Measurements from ENCODE around the gene DCTN4. TPM values are rescaled to one million over a fixed set of nuclear protein-coding genes. Genes with fewer than 3 reads are reported as not detected.
"Not testable (repeated sequence)": the region's sequence is repeated elsewhere in the genome, so short reads cannot be mapped to it uniquely, and the experiment has no call there.

DCTN4 gene
- total RNA-seq, 1 experiment from 2014 or later = 47.0 TPM

DNA sequence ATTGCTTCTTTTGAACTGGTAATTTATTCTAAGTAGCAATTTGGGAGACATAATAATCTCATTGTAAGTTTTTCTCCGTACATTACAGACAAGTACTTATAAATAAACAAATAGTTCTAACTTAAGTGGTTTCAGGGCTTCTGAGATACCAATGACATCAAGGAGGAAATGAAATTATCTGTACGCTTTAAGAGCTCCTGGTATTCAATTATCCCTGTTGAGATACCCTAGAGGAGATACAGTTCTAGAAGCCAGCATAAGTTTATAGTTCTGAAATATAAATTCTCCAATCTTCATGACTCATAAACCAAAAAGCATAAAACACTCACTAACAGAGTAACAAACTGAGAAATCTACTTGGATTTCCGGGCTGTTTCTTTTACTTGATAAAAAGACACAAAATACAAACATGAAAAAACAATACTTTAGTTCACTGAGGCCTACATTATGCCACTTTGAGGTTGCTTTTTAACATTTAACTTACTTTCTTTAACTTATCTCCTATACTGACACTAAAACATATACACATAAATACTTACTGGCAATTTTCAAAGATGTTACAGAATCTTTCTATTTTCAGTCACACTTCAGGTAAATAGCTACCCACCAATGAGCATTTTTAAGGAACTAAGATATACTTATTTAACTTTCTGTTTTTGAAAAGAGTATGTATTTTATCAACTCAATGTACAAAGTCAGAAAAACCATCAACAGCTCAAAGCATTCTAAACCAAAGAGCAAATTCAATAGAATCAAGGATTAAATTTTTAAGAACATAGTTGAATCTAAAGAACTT lies 7.5 kb downstream of the DCTN4 start:
- in situ Hi-C loops (cut with HindIII; ENCODE audit: low sequenced_read_pairs) = loop anchor here (5.0 kb wide), 1 partner anchor 36 kb away; no protein-coding TSS in a partner anchor
- no peak for DNase-seq (ENCODE audit: low spot score)

DNA sequence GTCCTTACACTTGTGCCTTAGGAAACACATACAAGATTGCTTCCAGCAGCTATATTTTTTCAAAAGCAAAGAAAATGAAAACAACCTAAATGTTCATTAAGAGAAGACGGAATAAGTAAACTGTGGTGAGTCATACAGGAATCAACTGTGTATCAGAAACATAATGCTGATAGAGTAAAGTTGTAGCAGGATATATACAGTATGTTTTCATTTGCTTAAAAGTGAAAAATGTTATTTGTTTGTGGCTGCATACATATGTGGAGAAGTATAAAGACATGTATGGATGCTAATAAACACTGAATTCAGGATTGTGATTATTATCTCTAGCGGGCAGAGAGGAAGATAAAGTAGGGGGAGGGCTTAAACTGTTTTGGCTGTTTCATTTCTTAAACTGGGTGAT lies 8.3 kb downstream of the DCTN4 start:
- in situ Hi-C loops (cut with HindIII; ENCODE audit: low sequenced_read_pairs) = loop anchor here (5.0 kb wide), 1 partner anchor 37 kb away; no protein-coding TSS in a partner anchor
- no peak for DNase-seq (ENCODE audit: low spot score)

- in situ Hi-C loops (cut with HindIII; ENCODE audit: low sequenced_read_pairs); DNase-seq (ENCODE audit: low spot score): not testable (repeated sequence)
Observed at GRCh38 chr5:150743142-150743488, 15.7 kb downstream of the DCTN4 start.

DNA sequence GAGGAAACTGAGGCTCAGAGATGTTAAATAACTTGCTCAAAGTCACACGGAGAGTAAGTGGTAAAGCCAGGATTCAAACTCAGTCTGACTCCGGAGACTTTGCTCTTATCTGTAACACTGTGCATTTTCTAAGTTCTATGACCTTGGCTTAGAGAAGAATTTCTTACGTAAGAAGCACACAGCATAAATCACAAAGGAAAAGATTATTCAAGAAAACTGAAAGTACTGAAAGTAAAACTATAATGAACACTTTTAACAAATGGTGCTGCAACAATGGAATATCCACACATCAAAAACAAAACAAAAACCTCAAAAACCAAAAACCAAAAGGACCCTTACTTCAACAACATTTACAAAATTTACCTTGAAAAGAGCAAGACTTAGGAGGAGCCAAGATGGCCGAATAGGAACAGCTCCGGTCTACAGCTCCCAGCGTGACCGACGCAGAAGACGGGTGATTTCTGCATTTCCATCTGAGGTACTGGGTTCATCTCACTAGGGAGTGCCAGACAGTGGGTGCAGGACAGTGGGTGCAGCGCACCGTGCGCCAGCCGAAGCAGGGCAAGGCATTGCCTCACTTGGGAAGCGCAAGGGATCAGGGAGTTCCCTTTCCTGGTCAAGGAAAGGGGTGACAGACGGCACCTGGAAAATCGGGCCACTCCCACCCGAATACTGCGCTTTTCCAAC lies 16.2 kb downstream of the DCTN4 start:
- DNase-seq (ENCODE audit: low spot score); in situ Hi-C loops (cut with HindIII; ENCODE audit: low sequenced_read_pairs): not testable (repeated sequence)

DNA sequence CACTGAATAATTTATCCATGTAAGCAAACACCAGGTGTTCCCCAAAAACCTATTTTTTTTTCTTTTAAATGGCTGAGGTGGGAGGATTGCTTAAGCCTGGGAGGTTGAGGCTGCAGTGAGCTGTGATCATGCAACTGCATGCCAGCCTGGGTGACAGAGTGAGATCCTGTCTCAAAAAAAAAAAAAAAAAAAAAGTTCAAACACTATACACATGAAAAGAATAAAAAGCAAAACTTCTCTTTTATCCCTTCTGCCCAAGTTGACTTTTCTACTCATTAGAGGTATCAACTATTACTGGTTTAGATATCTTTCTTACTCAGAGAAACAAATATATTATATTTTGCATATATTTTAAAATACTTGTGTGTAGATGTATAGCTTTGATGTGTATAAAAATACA lies 17.8 kb downstream of the DCTN4 start:
- no peak for DNase-seq (ENCODE audit: low spot score)
- in situ Hi-C loops (cut with HindIII; ENCODE audit: low sequenced_read_pairs) = no loop called here

DNA sequence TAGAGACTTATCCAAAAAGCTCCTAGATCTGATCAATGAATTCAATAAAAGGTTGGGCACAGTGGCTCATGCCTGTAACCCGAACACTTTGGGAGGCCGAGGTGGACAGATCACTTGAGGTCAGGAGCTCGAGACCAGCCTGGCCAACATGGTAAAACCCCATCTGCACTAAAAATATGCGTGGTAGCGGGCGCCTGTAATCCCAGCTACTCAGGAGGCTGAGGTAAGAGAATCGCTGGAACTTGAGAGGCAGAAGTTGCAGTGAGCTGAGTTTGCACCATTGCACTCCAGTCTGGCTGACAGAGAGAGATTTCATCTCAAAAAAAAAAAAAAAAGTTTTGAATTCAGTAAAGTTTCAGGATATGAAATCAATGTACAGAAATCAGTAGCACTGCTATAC lies 20.0 kb downstream of the DCTN4 start:
- in situ Hi-C loops (cut with HindIII; ENCODE audit: low sequenced_read_pairs) = no loop called here

DNA sequence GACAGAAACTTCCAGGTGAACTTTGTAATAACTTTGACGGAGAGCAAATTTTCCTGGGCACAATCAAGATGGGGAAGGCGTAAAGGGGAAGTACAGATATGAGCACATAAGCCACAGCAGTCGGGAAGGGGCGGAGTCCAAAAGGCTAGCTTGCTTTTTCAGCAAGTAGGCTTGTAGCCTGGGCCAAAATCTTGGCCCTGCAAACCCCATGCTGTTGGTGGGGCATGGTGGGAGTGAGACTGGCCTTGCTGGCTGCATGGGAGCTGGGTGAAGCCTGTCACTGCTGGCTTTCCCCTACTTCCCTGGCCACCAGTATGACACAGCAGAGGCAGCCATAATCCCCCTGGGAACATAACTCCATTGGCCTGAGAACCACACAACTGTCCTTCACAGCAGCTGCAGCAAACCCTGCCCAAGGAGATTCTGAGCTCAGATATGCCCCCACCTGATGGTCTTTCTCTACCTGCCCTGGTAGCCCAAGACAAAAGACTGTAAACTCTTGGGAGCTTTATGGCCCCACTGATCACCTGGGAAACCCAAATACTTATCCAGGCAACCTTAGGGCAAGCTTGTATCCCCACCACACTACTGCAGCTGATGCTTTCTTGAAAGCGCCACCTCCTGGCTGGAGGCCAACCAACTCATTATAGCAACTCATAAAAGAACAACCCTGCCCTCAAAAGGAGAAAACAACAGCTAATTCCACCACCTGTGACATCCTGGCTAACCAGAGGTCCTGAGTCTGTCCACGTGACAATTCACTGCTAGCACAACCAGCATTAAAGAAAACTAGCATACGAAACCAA lies 24.0 kb downstream of the DCTN4 start:
- in situ Hi-C loops (cut with HindIII; ENCODE audit: low sequenced_read_pairs) = no loop called here
- DNase-seq (ENCODE audit: low spot score) = no peak

More for the DNA sequence above, 20.0 kb downstream of the DCTN4 start:
- no peak for DNase-seq (ENCODE audit: low spot score)

DNA sequence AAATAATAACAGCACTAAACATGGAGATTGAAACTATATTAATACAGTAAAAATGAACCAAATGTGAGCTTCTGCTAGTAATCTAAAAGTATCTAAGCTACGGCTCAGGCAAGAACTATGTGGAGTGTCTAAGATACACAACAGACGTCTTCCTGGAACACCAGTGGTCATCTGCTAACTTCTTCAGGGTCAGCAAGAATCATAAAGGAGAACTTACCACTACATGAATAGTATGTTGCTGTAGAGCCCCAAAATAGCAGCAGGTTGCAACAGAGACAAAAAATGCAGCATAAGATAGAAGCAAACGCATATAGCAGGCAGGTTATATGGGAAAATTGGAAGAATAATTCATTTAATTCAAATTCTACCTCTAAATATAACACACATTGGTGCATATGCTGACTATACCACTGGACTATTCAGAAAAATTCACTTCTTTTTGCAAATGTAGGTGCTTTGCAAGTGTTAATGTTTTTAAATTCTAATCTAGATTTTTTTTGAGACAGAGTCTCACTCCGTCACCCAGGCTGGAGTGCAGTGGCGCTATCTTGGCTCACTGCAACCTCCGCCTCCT lies 27.1 kb downstream of the DCTN4 start:
- DNase-seq (ENCODE audit: low spot score) = no peak
- in situ Hi-C loops (cut with HindIII; ENCODE audit: low sequenced_read_pairs) = no loop called here

- in situ Hi-C loops (cut with HindIII; ENCODE audit: low sequenced_read_pairs) = no loop called here
Observed at GRCh38 chr5:150729859-150730258, 29.0 kb downstream of the DCTN4 start.

GRCh38 chr5:150723845-150724244 lies 35.0 kb downstream of the DCTN4 start:
- in situ Hi-C loops (cut with HindIII; ENCODE audit: low sequenced_read_pairs) = no loop called here
- no peak for DNase-seq (ENCODE audit: low spot score)

More at GRCh38 chr5:150729859-150730258, 29.0 kb downstream of the DCTN4 start:
- DNase-seq (ENCODE audit: low spot score) = no peak

DNA sequence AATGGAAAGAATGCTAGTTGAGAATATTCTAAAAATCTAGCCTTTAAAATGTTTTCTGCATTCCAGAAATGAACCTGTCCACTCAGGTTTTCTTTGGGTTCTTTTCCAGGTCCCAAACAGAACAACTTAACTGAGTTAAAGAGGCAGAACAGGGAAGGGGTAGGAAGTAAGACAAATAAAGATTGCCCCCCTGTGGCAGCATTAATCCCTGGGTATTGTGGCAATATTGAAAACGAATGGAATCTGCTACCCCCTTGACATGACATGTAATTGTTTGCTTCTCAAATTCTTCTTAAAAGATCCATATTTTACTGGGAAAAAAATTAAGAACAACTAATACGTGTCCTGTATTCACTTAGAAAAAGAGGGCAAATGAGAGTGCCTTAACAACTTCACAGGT lies 48.7 kb downstream of the DCTN4 start:
- no peak for DNase-seq (ENCODE audit: low spot score)
- in situ Hi-C loops (cut with HindIII; ENCODE audit: low sequenced_read_pairs) = no loop called here

- in situ Hi-C loops (cut with HindIII; ENCODE audit: low sequenced_read_pairs) = no loop called here
- DNase-seq (ENCODE audit: low spot score) = no peak
Observed at GRCh38 chr5:150706776-150707390, 51.9 kb downstream of the DCTN4 start.

- in situ Hi-C loops (cut with HindIII; ENCODE audit: low sequenced_read_pairs) = no loop called here
- no peak for DNase-seq (ENCODE audit: low spot score)
Observed at GRCh38 chr5:150703762-150704161, 55.1 kb downstream of the DCTN4 start.

DNA sequence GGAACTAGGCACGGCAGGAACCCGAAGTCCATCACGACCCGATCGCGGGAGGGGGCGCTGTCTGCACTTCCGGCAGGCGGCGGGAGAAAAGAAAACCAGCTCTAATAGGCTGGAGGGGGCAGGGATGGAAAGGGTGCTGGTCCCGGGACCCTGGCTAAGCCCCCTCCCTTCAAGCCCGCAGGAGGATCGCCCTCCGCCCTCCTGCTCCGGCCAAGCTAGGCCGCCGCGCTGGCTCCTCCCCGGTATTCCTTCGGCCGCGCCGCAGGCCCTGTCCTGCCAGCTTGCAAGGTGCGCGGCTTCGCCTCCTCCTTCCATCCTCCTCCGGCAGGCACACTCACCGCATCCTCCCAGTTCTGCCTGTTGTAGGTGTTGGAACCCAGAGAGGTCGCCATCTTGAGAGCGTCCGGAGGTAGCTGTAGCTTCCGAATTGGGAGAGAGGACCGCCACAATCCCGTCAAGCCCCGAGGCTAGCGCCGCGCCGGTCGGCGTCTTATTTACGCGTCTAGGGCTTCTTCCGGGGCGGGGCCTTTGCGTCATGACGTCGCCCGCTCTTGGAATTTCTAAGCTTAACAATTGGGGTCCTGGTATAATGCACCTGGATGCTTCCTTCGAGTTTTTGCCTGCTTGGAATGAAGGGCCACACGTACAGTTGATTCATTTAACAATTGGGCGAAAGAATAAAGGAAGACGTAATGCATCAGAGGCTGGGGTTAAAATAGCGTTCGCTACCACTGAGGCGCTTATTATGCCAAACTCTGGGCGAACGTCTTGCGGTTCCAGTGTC lies 58.0 kb downstream of the DCTN4 start, which contains the start of gene RBM22:
RBM22 (minus strand) TSS at position 469 of the 784 bp plus-strand sequence; CDS start at position 392, 77 bp downstream.
- DNase-seq (ENCODE audit: low spot score) = peak; percentile 97
- in situ Hi-C loops (cut with HindIII; ENCODE audit: low sequenced_read_pairs) = no loop called here

GRCh38 chr5:150700246-150700593 lies 58.6 kb downstream of the DCTN4 start:
- in situ Hi-C loops (cut with HindIII; ENCODE audit: low sequenced_read_pairs) = no loop called here
- no peak for DNase-seq (ENCODE audit: low spot score)

- no peak for DNase-seq (ENCODE audit: low spot score)
- in situ Hi-C loops (cut with HindIII; ENCODE audit: low sequenced_read_pairs) = no loop called here
Observed at GRCh38 chr5:150694612-150695011, 64.2 kb downstream of the DCTN4 start.

GRCh38 chr5:150692276-150692675 lies 66.5 kb downstream of the DCTN4 start:
- in situ Hi-C loops (cut with HindIII; ENCODE audit: low sequenced_read_pairs) = no loop called here
- DNase-seq (ENCODE audit: low spot score) = no peak

GRCh38 chr5:150690760-150691159 lies 68.1 kb downstream of the DCTN4 start:
- no peak for DNase-seq (ENCODE audit: low spot score)
- in situ Hi-C loops (cut with HindIII; ENCODE audit: low sequenced_read_pairs) = no loop called here

Measured in G401 (cell line).